GM18951 (cell line): ENCODE measurements around the gene RAC2.
"Not testable (repeated sequence)": the region's sequence is repeated elsewhere in the genome, so short reads cannot be mapped to it uniquely, and the experiment has no call there.

Experiments used
- POLR2A ChIP-seq: IDR thresholded peaks from 4 replicates; pipeline ENCODE4 v1.6.1; 2011; ENCODE audit warnings: mild to moderate bottlenecking; ENCODE audit not compliant: insufficient read length, insufficient read depth; ENCODE audit errors: extremely low read depth
- in situ Hi-C: fragments of 300-500 bp; cut with MboI; formaldehyde crosslinking; loops from one replicate; pipeline ENCODE4 v1.12.0; 2022; ENCODE audit warnings: low sequenced_read_pairs, mixed read lengths, inconsistent platforms; ENCODE audit not compliant: unreplicated experiment

RAC2 gene

DNA sequence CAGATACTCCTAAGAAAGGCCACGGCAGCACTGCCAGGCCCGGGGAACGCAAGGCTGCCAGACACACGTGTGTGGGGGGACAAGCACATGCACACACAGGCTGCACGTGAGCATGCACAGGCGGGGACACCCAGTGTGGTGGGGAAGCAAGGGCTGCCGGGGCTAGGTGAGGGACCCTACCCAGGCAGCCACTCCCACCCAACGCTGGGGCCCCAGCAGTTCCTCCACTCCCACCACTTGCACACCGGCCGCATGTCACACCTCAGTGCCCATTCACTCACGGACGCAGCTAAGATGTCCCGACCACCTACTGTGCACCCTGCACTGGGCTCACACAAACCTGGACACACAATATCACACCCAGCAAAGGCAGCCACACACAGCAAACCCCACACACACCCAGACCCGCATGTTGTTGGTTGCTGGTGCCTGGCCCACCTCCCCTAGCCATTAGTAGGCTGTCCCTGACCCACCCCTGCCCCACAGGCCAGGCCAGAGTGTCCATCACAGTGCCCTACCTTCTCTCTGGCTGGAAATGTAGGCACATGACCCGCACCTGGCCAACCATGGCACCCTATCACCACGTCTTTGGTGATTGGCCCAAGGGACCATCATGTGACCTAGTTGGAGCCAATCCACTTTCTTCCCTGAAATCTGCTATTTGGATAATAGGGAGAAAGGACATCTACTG lies 40.6 kb downstream of the RAC2 start:
- TF ChIP-seq POLR2A, result no peak
- in situ Hi-C loops, result no loop called here

DNA sequence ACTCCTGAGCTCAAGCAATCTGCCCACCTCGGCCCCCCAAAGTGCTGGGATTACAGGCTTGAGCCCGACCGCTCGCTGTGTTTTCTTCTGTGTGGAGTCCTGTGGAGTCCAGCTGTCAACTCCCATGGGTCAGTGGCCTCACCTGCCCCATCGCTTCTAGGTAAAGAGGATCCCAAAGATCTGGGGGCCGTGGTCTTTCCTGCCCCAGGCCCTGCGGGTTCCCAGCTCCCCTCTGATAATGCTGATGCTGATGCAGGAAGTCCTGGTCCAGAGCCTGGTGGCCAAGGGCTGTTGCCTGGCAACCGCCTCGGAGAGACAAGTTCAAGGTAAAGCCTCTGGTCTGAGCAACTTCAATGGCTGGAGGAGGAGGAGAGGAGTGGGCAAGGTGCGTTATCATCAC lies 41.4 kb downstream of the RAC2 start:
- in situ Hi-C loops, result no loop called here
- no peak for TF ChIP-seq POLR2A

- no peak for TF ChIP-seq POLR2A
Observed at GRCh38 chr22:37202001-37202555, 42.0 kb downstream of the RAC2 start.

DNA sequence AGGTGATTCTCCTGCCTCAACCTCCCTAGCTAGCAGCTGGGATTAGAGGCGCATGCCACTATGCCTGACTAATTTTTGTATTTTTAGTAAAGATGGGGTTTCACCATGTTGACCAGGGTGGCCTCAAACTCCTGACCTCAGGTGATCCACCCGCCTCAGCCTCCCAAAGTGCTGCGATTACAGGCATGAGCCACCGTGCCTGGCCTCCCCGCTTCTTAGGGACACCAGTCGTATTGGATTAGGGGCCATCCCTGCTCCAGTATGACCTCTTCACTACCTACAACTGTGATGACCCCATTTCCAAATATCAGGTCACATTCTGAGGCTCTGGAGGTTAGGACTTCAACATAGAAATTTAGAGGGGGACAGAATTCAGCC lies 42.6 kb downstream of the RAC2 start:
- in situ Hi-C loops, result not testable (repeated sequence)

More at GRCh38 chr22:37202001-37202555, 42.0 kb downstream of the RAC2 start:
- in situ Hi-C loops, result no loop called here

DNA sequence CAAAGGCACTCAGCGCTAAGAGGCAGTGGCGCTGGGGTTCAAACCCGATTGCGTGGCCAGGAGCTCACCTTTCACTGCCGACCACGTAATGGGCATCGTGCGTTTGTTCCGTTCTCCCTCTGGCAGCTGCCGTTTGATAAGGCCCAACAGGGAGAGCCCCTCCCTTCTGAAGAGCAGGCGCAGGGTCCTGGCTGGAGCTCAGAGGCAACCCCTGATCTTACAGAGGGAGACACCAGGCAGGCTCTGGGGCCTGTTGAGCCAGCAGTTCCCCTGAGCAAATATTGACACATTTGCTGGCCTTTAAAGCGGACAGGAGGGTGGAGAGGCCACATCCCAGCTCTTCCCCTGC lies 44.3 kb downstream of the RAC2 start:
- in situ Hi-C loops, result no loop called here
- TF ChIP-seq POLR2A, result no peak

GRCh38 chr22:37199103-37199759 lies 44.8 kb downstream of the RAC2 start:
- in situ Hi-C loops, result no loop called here

DNA sequence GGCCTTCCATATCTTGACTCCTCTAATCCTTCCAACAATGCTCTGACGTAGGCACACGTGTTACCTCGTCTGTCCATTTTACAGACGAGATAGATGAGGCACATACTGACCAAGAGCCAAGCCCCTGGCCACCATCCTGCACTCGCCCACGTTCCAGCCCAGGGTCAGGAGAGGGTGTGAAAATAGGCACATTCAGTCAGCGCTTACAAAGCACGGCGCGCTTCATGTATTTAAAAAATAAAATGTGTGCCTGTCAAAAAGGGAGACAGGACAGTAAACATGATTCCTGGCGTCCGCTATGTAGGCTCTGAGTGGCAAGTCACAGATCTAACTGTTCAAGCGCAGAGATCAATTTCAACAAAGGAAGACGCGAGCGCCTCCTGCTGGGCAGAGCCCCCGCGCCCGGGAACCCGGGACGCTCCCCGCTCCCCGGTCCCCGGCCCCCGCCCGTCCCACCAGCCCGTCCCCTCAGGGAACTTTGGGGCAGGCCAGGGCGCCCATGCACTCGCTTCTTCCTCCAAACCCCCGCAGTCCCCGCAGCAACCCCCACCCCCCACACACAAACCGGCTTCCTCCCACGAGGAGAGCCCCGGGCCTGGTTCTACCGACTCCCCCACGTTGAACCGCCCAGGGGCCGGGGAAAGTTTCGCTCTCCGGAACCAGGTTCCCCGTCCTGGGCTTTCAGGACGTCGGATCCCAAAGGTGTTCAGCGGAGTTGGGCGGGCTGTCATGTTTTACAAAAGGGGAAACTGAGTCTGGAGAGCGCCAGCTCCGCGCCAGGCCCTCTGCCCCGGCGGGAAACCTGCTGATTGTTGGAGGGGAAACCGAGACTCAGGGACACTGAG lies 45.6 kb downstream of the RAC2 start:
- in situ Hi-C loops, result no loop called here
- TF ChIP-seq POLR2A, result no peak

More at GRCh38 chr22:37199103-37199759, 44.8 kb downstream of the RAC2 start:
- peak; percentile 93 for TF ChIP-seq POLR2A

DNA sequence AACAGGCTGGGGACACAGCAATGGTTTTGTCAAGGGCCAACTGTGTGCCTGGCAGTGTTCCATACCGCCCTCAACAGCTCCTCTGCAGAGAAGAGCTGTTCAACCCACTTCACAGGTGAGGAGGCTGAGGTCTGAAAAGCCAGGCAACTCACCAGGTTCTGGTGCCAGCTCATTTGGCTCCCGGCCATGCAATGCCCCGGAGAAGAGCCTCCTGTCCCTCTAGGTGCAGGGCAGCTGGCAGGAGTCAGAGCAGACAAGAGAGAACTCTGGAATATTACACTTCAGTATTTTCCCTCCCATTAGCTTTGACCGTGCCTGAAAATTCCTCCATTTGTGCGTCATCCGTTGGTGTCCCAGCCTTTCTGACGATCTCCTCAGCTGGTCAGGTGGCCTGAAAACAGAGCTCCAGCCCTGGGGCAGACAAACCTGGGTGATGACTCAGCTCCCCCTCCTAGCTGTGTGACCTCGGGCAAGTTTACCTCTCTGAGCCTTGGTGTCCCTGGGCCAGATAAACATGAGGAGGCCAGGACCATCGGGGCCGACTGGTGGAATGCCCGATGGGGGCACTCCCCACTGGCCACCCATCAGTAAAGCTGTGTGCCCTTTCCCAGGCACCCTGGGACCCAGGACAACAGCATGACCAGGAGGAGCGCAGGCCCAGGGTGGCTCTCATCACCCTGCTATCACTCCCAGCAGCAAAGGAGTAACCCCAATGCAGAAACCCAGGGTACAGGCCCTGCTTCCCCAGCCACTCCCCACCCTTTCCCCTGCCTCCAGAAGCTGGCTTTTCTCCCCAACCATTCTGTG lies 46.4 kb downstream of the RAC2 start:
- in situ Hi-C loops, result no loop called here
- TF ChIP-seq POLR2A, result no peak

DNA sequence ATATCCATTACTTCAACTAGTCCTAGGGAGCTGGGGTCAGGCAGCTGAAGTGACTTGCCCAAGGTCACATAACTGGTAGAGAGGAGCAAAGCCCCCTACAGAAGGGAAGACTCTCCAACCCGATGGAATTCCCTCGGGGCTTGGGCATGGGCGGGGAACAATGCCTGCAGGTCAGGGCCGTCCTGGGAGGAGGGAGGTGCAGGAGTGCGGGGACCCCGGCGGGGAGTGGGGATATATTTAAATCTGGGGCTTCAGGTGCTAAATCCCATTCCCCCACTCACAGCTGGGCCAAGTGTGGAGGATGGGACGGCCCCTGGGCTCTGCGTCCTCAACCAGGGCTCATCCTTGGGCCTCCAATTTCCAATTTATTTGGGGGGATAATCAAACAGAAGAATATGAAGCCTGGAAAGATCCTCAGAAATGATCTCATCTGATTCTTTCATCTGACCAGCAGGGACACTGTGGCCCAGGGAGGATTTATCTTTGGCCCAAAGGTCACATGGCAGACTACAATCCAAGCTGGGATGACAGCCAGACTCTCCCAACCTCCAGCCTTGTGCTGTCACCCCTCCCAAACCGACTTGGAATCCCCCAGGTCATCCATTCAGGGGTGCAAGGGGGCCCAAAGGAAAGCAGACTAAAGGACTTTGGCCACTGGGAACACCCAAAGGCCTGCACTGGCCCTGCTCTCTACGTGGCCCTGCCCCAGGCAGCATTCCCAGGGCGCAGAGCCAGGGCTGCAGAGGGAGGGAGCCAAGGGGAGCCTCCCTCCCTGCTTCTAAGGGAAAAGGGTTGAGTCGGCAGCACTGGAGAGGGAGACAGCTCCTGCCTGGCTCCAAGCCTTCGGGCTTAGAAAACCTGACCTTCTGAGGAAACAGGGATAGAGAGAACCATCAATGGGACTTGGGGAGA lies 47.3 kb downstream of the RAC2 start:
- TF ChIP-seq POLR2A, result no peak
- in situ Hi-C loops, result no loop called here

GRCh38 chr22:37195921-37196320 lies 48.1 kb downstream of the RAC2 start:
- no peak for TF ChIP-seq POLR2A
- in situ Hi-C loops, result no loop called here

- in situ Hi-C loops, result no loop called here
- TF ChIP-seq POLR2A, result no peak
Observed at GRCh38 chr22:37194750-37195149, 49.3 kb downstream of the RAC2 start.
